ENCODE measurements around the gene EDC4. TPM values are rescaled to one million over a fixed set of nuclear protein-coding genes. Genes with fewer than 3 reads are reported as not detected.

EDC4 gene
- total and polyA plus RNA-seq, 2 of the 13 experiments (the other 11 are each of a cell fraction or from before 2014, with no cell fraction given) = 51.4 to 59.1 TPM

- TF ChIP-seq, protein P1, sequence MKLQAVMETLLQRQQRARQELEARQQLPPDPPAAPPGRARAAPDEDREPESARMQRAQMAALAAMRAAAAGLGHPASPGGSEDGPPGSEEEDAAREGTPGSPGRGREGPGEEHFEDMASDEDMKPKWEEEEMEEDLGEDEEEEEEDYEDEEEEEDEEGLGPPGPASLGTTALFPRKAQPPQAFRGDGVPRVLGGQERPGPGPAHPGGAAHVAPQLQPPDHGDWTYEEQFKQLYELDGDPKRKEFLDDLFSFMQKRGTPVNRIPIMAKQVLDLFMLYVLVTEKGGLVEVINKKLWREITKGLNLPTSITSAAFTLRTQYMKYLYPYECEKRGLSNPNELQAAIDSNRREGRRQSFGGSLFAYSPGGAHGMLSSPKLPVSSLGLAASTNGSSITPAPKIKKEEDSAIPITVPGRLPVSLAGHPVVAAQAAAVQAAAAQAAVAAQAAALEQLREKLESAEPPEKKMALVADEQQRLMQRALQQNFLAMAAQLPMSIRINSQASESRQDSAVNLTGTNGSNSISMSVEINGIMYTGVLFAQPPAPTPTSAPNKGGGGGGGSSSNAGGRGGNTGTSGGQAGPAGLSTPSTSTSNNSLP (IDR thresholded peaks at IDR 0.05; ENCODE audit: low read depth, low read length) = no peak
- TF ChIP-seq YY1 (IDR thresholded peaks at IDR 0.05; ENCODE audit: insufficient read depth, insufficient replicate concordance, low read depth, low read length) (peak; percentile 78), ZC3H4 (CRISPR knock-in tag; IDR thresholded peaks at IDR 0.05; ENCODE audit: borderline replicate concordance) (no peak), ZNF772 (CRISPR knock-in tag; IDR thresholded peaks at IDR 0.05) (peak; percentile 98; the same call in 1 of the 2 replicates), ZNF441 (CRISPR knock-in tag; IDR thresholded peaks at IDR 0.05; ENCODE audit: borderline replicate concordance) (peak; percentile 83), ZNF776 (CRISPR knock-in tag; IDR thresholded peaks at IDR 0.05) (peak; percentile 84; the same call in 1 of the 2 replicates), SALL2 (CRISPR knock-in tag; IDR thresholded peaks at IDR 0.05) (peak; percentile 89), ZBTB33 (CRISPR knock-in tag; IDR thresholded peaks at IDR 0.05) (peak; percentile 64; the same call in 1 of the 2 replicates), ZNF337 (CRISPR knock-in tag; IDR thresholded peaks at IDR 0.05; ENCODE audit: borderline replicate concordance, low read depth) (peak; percentile 58; the same call in 1 of the 2 replicates), MATR3 (CRISPR knock-in tag; IDR thresholded peaks at IDR 0.05) (peak; percentile 19; the same call in 1 of the 2 replicates), MTF2 (CRISPR knock-in tag; IDR thresholded peaks at IDR 0.05; ENCODE audit: borderline replicate concordance) (no peak; the same call in 1 of the 2 replicates), ZNF253 (CRISPR knock-in tag; IDR thresholded peaks at IDR 0.05; ENCODE audit: borderline replicate concordance) (no peak; the same call in 1 of the 2 replicates), PHF21A (CRISPR knock-in tag; IDR thresholded peaks at IDR 0.05) (peak; percentile 86), BCL6 (CRISPR knock-in tag; IDR thresholded peaks at IDR 0.05) (peak; percentile 35; the same call in 1 of the 2 replicates), GTF3A (CRISPR knock-in tag; conservative IDR thresholded peaks at IDR 0.05) (no peak), TCF7 (IDR thresholded peaks at IDR 0.05; ENCODE audit: low read depth) (no peak), FOSL1 (CRISPR knock-in tag; IDR thresholded peaks at IDR 0.05; ENCODE audit: borderline replicate concordance) (no peak), SIX1 (CRISPR knock-in tag; IDR thresholded peaks at IDR 0.05; ENCODE audit: borderline replicate concordance) (peak; percentile 66; the same call in 1 of the 2 replicates), FLYWCH1 (CRISPR knock-in tag; IDR thresholded peaks at IDR 0.05) (no peak; the same call in 1 of the 2 replicates), ZNF468 (CRISPR knock-in tag; IDR thresholded peaks at IDR 0.05) (0 out of 2 replicates have a peak, but pooled peaks have one; percentile 29), ZNF878 (CRISPR knock-in tag; IDR thresholded peaks at IDR 0.05) (no peak), CBX5 (CRISPR knock-in tag; IDR thresholded peaks at IDR 0.05; ENCODE audit: borderline replicate concordance) (peak; percentile 85; the same call in 1 of the 2 replicates), GATAD2A (CRISPR knock-in tag; IDR thresholded peaks at IDR 0.05) (peak; percentile 87), SNRNP70 (IDR thresholded peaks at IDR 0.05; ENCODE audit: low read depth, low read length) (no peak)
- TF ChIP-seq, protein P2, sequence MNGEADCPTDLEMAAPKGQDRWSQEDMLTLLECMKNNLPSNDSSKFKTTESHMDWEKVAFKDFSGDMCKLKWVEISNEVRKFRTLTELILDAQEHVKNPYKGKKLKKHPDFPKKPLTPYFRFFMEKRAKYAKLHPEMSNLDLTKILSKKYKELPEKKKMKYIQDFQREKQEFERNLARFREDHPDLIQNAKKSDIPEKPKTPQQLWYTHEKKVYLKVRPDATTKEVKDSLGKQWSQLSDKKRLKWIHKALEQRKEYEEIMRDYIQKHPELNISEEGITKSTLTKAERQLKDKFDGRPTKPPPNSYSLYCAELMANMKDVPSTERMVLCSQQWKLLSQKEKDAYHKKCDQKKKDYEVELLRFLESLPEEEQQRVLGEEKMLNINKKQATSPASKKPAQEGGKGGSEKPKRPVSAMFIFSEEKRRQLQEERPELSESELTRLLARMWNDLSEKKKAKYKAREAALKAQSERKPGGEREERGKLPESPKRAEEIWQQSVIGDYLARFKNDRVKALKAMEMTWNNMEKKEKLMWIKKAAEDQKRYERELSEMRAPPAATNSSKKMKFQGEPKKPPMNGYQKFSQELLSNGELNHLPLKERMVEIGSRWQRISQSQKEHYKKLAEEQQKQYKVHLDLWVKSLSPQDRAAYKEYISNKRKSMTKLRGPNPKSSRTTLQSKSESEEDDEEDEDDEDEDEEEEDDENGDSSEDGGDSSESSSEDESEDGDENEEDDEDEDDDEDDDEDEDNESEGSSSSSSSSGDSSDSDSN (CRISPR knock-in tag; IDR thresholded peaks at IDR 0.05) = peak; percentile 84
Observed at GRCh38 chr16:67872631-67873434, at the start of gene EDC4 (continued).
